ENCODE data around the gene FAM227A.
A peak's percentile ranks its signal among the peaks of the same experiment; 100 is the strongest.

FAM227A gene

GRCh38 chr22:38656256-38657044, at the start of gene FAM227A, which contains the start of gene CBY1:
TSS of gene FAM227A (minus strand) at chr22:38656392. CDS start at chr22:38650168, 6,224 bp downstream.
TSS of gene CBY1 (plus strand) at chr22:38656638. CDS start at chr22:38668055, 11,417 bp downstream.
- Mint-ChIP-seq H3K27ac (peak within 1 kb of the TSS; percentile 97), H3K4me1 (peaks cover 17% of the 10 kb centered on the region)
- peak; percentile 83 for ATAC-seq

GRCh38 chr22:38705235-38706100, 49.3 kb upstream of the FAM227A start, which contains the start of gene GTPBP1:
TSS of gene GTPBP1 (plus strand) at chr22:38705944. CDS start at chr22:38705956, 12 bp downstream.
- peak within 1 kb of the TSS; percentile 94 for H3K4me3 Mint-ChIP-seq
- H3K27ac Mint-ChIP-seq = peak within 1 kb of the TSS; percentile 97
- no peaks in the 10 kb centered on the region for H3K27me3 Mint-ChIP-seq
- no peaks in the 10 kb centered on the region for H3K9me3 Mint-ChIP-seq
- H3K36me3 Mint-ChIP-seq (ENCODE audit: low read depth) = peaks cover 33% of the 10 kb centered on the region
- ATAC-seq = peak; percentile 88
- H3K4me1 Mint-ChIP-seq = peaks cover 59% of the 10 kb centered on the region
- peak; percentile 94 for DNase-seq

More at GRCh38 chr22:38656256-38657044, at the start of gene FAM227A, which contains the start of gene CBY1:
- Mint-ChIP-seq H3K9me3 (no peaks in the 10 kb centered on the region), H3K27me3 (peaks cover 1% of the 10 kb centered on the region), H3K4me3 (peak within 1 kb of the TSS; percentile 85), H3K36me3 (ENCODE audit: low read depth) (no peaks in the 10 kb centered on the region)
- peak; percentile 89 for DNase-seq

GRCh38 chr22:38704654-38705234, 48.6 kb upstream of the FAM227A start:
- H3K27ac Mint-ChIP-seq = peak overlapping the region; percentile 97
- ATAC-seq (no peak), DNase-seq (no peak)
- no peaks in the 10 kb centered on the region for H3K27me3 Mint-ChIP-seq
- H3K36me3 Mint-ChIP-seq (ENCODE audit: low read depth) = peaks cover 30% of the 10 kb centered on the region
- no peaks in the 10 kb centered on the region for H3K9me3 Mint-ChIP-seq
- peaks cover 56% of the 10 kb centered on the region for H3K4me1 Mint-ChIP-seq
- peak overlapping the region; percentile 86 for H3K4me3 Mint-ChIP-seq

GRCh38 chr22:38700789-38701628, 44.8 kb upstream of the FAM227A start, which contains the start of gene JOSD1:
TSS of gene JOSD1 (minus strand) at chr22:38700943. CDS start at chr22:38699987, 956 bp downstream.
- Mint-ChIP-seq H3K4me3 (peak within 1 kb of the TSS; percentile 92), H3K4me1 (peaks cover 66% of the 10 kb centered on the region), H3K9me3 (no peaks in the 10 kb centered on the region), H3K27ac (peak within 1 kb of the TSS; percentile 97), H3K27me3 (no peaks in the 10 kb centered on the region), H3K36me3 (ENCODE audit: low read depth) (peaks cover 33% of the 10 kb centered on the region)
- peak; percentile 44 for ATAC-seq
- DNase-seq = peak; percentile 100

GRCh38 chr22:38700270-38700788, 44.1 kb upstream of the FAM227A start:
- H3K36me3 Mint-ChIP-seq (ENCODE audit: low read depth) = peaks cover 36% of the 10 kb centered on the region

GRCh38 chr22:38699784-38700183, 43.6 kb upstream of the FAM227A start:
- Mint-ChIP-seq H3K27me3 (no peaks in the 10 kb centered on the region), H3K36me3 (ENCODE audit: low read depth) (peaks cover 41% of the 10 kb centered on the region), H3K27ac (peak overlapping the region; percentile 94), H3K4me1 (peaks cover 69% of the 10 kb centered on the region), H3K9me3 (no peaks in the 10 kb centered on the region), H3K4me3 (peak overlapping the region; percentile 92)
- DNase-seq = no peak
- ATAC-seq = no peak

More at GRCh38 chr22:38700270-38700788, 44.1 kb upstream of the FAM227A start:
- Mint-ChIP-seq H3K4me1 (peaks cover 69% of the 10 kb centered on the region), H3K27me3 (no peaks in the 10 kb centered on the region), H3K27ac (peak overlapping the region; percentile 97), H3K9me3 (no peaks in the 10 kb centered on the region), H3K4me3 (peak overlapping the region; percentile 92)
- ATAC-seq (peak; percentile 7), DNase-seq (no peak)

GRCh38 chr22:38699143-38699542, 43.0 kb upstream of the FAM227A start:
- H3K36me3 Mint-ChIP-seq (ENCODE audit: low read depth) = peaks cover 45% of the 10 kb centered on the region
- peak overlapping the region; percentile 94 for H3K27ac Mint-ChIP-seq
- DNase-seq (no peak), ATAC-seq (no peak)
- H3K27me3 Mint-ChIP-seq = no peaks in the 10 kb centered on the region
- H3K4me1 Mint-ChIP-seq = peaks cover 71% of the 10 kb centered on the region
- peak overlapping the region; percentile 92 for H3K4me3 Mint-ChIP-seq
- H3K9me3 Mint-ChIP-seq = no peaks in the 10 kb centered on the region

- DNase-seq (no peak), ATAC-seq (no peak)
- Mint-ChIP-seq H3K4me1 (peaks cover 72% of the 10 kb centered on the region), H3K27ac (peak overlapping the region; percentile 94), H3K36me3 (ENCODE audit: low read depth) (peaks cover 49% of the 10 kb centered on the region), H3K27me3 (no peaks in the 10 kb centered on the region), H3K9me3 (no peaks in the 10 kb centered on the region), H3K4me3 (peak overlapping the region; percentile 92)
These were observed 42.4 kb upstream of the FAM227A start for GRCh38 chr22:38698407-38699094.

- H3K27me3 Mint-ChIP-seq = no peaks in the 10 kb centered on the region
- peak overlapping the region; percentile 85 for H3K27ac Mint-ChIP-seq
- DNase-seq = no peak
- ATAC-seq = no peak
- H3K9me3 Mint-ChIP-seq = no peaks in the 10 kb centered on the region
- peaks cover 78% of the 10 kb centered on the region for H3K4me1 Mint-ChIP-seq
- H3K4me3 Mint-ChIP-seq = peak overlapping the region; percentile 92
- H3K36me3 Mint-ChIP-seq (ENCODE audit: low read depth) = peaks cover 58% of the 10 kb centered on the region
These were observed 41.4 kb upstream of the FAM227A start for GRCh38 chr22:38697425-38698089.

GRCh38 chr22:38696606-38697424, 40.6 kb upstream of the FAM227A start:
- peak overlapping the region; percentile 92 for H3K4me3 Mint-ChIP-seq
- H3K9me3 Mint-ChIP-seq = no peaks in the 10 kb centered on the region
- peak overlapping the region; percentile 85 for H3K27ac Mint-ChIP-seq
- H3K27me3 Mint-ChIP-seq = no peaks in the 10 kb centered on the region
- peaks cover 59% of the 10 kb centered on the region for H3K36me3 Mint-ChIP-seq (ENCODE audit: low read depth)
- peak; percentile 38 for DNase-seq
- peaks cover 74% of the 10 kb centered on the region for H3K4me1 Mint-ChIP-seq
- peak; percentile 51 for ATAC-seq

GRCh38 chr22:38694940-38695339, 38.7 kb upstream of the FAM227A start:
- Mint-ChIP-seq H3K27ac (peak overlapping the region; percentile 41), H3K36me3 (ENCODE audit: low read depth) (peaks cover 65% of the 10 kb centered on the region), H3K9me3 (no peaks in the 10 kb centered on the region), H3K4me3 (no peak overlapping the region), H3K27me3 (no peaks in the 10 kb centered on the region), H3K4me1 (peaks cover 68% of the 10 kb centered on the region)
- DNase-seq = no peak
- no peak for ATAC-seq

- H3K4me1 Mint-ChIP-seq = peaks cover 60% of the 10 kb centered on the region
- H3K9me3 Mint-ChIP-seq = no peaks in the 10 kb centered on the region
- no peak overlapping the region for H3K4me3 Mint-ChIP-seq
- peaks cover 60% of the 10 kb centered on the region for H3K36me3 Mint-ChIP-seq (ENCODE audit: low read depth)
- peak overlapping the region; percentile 58 for H3K27ac Mint-ChIP-seq
- H3K27me3 Mint-ChIP-seq = no peaks in the 10 kb centered on the region
- DNase-seq (no peak), ATAC-seq (no peak)
These were observed 37.9 kb upstream of the FAM227A start for GRCh38 chr22:38694049-38694448.
